ENCODE results near the gene TMEM45B. TPM values are rescaled to one million over a fixed set of nuclear protein-coding genes. Genes with fewer than 3 reads are reported as not detected.

Gene TMEM45B
- not detected in 2 replicates for total RNA-seq

GRCh38 chr11:129815596-129816461 is at the start of gene TMEM45B:
TSS of gene TMEM45B (plus strand) at chr11:129815848. CDS start at chr11:129852483, 36,635 bp downstream.

GRCh38 chr11:129895126-129896041 is 79.7 kb downstream of the TMEM45B start, which contains the start of gene NFRKB:
TSS of gene NFRKB (minus strand) at chr11:129895578. CDS start at chr11:129892849, 2,729 bp downstream.

Other genes with a start within 250 kb of the TMEM45B start
- gene NFRKB, start 79.7 kb downstream of the TMEM45B start, total RNA-seq = 15.9 and 18.2 TPM in 2 replicates
- gene PRDM10, start 187.0 kb downstream of the TMEM45B start, total RNA-seq = 5.1 and 6.2 TPM in 2 replicates

Measured in smooth muscle cell of the pulmonary artery (primary cell).